SK-N-SH treated with all-trans-retinoic acid at 6 μM for 48 hours (cell line): ENCODE results near the gene EDEM3.

Source experiments
- ATAC-seq: fragments of 200-7000 bp; cut with Tn5 transposase; 3 replicates; pipeline ENCODE4 v1.9.1; 2020; ENCODE audit warnings: mild to moderate bottlenecking, moderate library complexity
- ARNTL ChIP-seq: fragments of 450-650 bp; formaldehyde crosslinking; IDR thresholded peaks from 2 replicates; pipeline ENCODE4 v1.5.0; 2020; ENCODE audit warnings: low read depth, mild to moderate bottlenecking, moderate library complexity, borderline replicate concordance
- BACH2 ChIP-seq: fragments of 250-450 bp; sonication (Bioruptor Pico); IDR thresholded peaks from 2 replicates; pipeline ENCODE4 v1.9.0; 2021; ENCODE audit warnings: mild to moderate bottlenecking, borderline replicate concordance
- CREB5 ChIP-seq: fragments of 250-450 bp; sonication (Bioruptor Pico); IDR thresholded peaks from 2 replicates; pipeline ENCODE4 v1.5.1; 2020; ENCODE audit warnings: low read depth, mild to moderate bottlenecking, moderate library complexity
- CSDC2 ChIP-seq: fragments of 250-450 bp; sonication (Bioruptor Pico); IDR thresholded peaks from 2 replicates; pipeline ENCODE4 v1.5.0; 2020; ENCODE audit warnings: mild to moderate bottlenecking, moderate library complexity
- CSRNP3 ChIP-seq: fragments of 250-450 bp; sonication (Bioruptor Pico); IDR thresholded peaks from 2 replicates; pipeline ENCODE4 v1.5.1; 2021; ENCODE audit warnings: mild to moderate bottlenecking, moderate library complexity
- ESRRG ChIP-seq: fragments of 250-450 bp; sonication (Bioruptor Pico); IDR thresholded peaks from 2 replicates; pipeline ENCODE4 v1.6.1; 2021; ENCODE audit warnings: mild to moderate bottlenecking
- GLIS3 ChIP-seq: fragments of 250-450 bp; sonication (Bioruptor Pico); IDR thresholded peaks from 2 replicates; pipeline ENCODE4 v1.5.0; 2020; ENCODE audit warnings: mild to moderate bottlenecking, moderate library complexity
- ISL1 ChIP-seq: fragments of 250-450 bp; sonication (Bioruptor Pico); IDR thresholded peaks from 2 replicates; pipeline ENCODE4 v2.1.2; 2022; ENCODE audit warnings: mild to moderate bottlenecking, moderate library complexity
- OSR1 ChIP-seq: fragments of 250-450 bp; sonication (Bioruptor Pico); IDR thresholded peaks from 2 replicates; pipeline ENCODE4 v1.8.0; 2022; ENCODE audit warnings: moderate library complexity, mild to moderate bottlenecking, inconsistent platforms
- PATZ1 ChIP-seq: fragments of 250-450 bp; sonication (Bioruptor Pico); IDR thresholded peaks from 2 replicates; pipeline ENCODE4 v1.8.0; 2020; ENCODE audit warnings: mild to moderate bottlenecking, moderate library complexity, borderline replicate concordance
- POU6F1 ChIP-seq: fragments of 250-450 bp; sonication (Bioruptor Pico); IDR thresholded peaks from 2 replicates; pipeline ENCODE4 v1.8.0; 2021; ENCODE audit warnings: low read depth, mild to moderate bottlenecking, moderate library complexity, borderline replicate concordance
- RARB ChIP-seq: fragments of 250-450 bp; sonication (Bioruptor Pico); IDR thresholded peaks from 2 replicates; pipeline ENCODE4 v1.8.0; 2021; ENCODE audit warnings: mild to moderate bottlenecking, moderate library complexity
- SNAI2 ChIP-seq: fragments of 250-450 bp; sonication (Bioruptor Pico); IDR thresholded peaks from 2 replicates; pipeline ENCODE4 v1.5.0; 2020; ENCODE audit warnings: mild to moderate bottlenecking, moderate library complexity
- TCF4 ChIP-seq: fragments of 250-450 bp; sonication (Bioruptor Pico); IDR thresholded peaks from 2 replicates; pipeline ENCODE4 v1.8.0; 2021; ENCODE audit warnings: mild to moderate bottlenecking, moderate library complexity, borderline replicate concordance
- TOX ChIP-seq: fragments of 250-450 bp; sonication (Bioruptor Pico); IDR thresholded peaks from 2 replicates; pipeline ENCODE4 v1.8.0; 2021; ENCODE audit warnings: mild to moderate bottlenecking, moderate library complexity, borderline replicate concordance
- TSHZ2 ChIP-seq: fragments of 250-450 bp; sonication (Bioruptor Pico); IDR thresholded peaks from 2 replicates; pipeline ENCODE4 v1.5.0; 2020; ENCODE audit warnings: mild to moderate bottlenecking, moderate library complexity
- ZC3H10 ChIP-seq: fragments of 250-450 bp; sonication (Bioruptor Pico); IDR thresholded peaks from 2 replicates; pipeline ENCODE4 v1.5.1; 2021; ENCODE audit warnings: mild to moderate bottlenecking, moderate library complexity
- ZFP3 ChIP-seq: fragments of 250-450 bp; sonication (Bioruptor Pico); IDR thresholded peaks from 2 replicates; pipeline ENCODE4 v1.5.0; 2020; ENCODE audit warnings: mild to moderate bottlenecking, moderate library complexity
- ZFP30 ChIP-seq: fragments of 450-650 bp; formaldehyde crosslinking; IDR thresholded peaks from 2 replicates; pipeline ENCODE4 v1.5.0; 2022; ENCODE audit warnings: mild to moderate bottlenecking, moderate library complexity
- ZNF565 ChIP-seq: fragments of 450-650 bp; formaldehyde crosslinking; conservative IDR thresholded peaks from 2 replicates; pipeline ENCODE4 v1.5.0; 2020; ENCODE audit warnings: low read depth, mild to moderate bottlenecking, moderate library complexity
- ZNF70 ChIP-seq: fragments of 450-650 bp; formaldehyde crosslinking; IDR thresholded peaks from 2 replicates; pipeline ENCODE4 v1.5.0; 2020; ENCODE audit warnings: mild to moderate bottlenecking, moderate library complexity
- ZNF8 ChIP-seq: fragments of 450-650 bp; formaldehyde crosslinking; IDR thresholded peaks from 2 replicates; pipeline ENCODE4 v1.5.0; 2020; ENCODE audit warnings: mild to moderate bottlenecking, moderate library complexity

EDEM3 gene

GRCh38 chr1:184739070-184739469, 15.6 kb downstream of the EDEM3 start:
- TF ChIP-seq POU6F1 (CRISPR knock-in tag): no peak
- TF ChIP-seq SNAI2: no peak
- TF ChIP-seq ZFP3 (CRISPR knock-in tag): no peak
- TF ChIP-seq OSR1 (CRISPR knock-in tag): no peak
- no peak for TF ChIP-seq GLIS3 (CRISPR knock-in tag)
- ATAC-seq: no peak

- ATAC-seq: no peak
These were observed 19.7 kb downstream of the EDEM3 start for GRCh38 chr1:184734980-184735379.

GRCh38 chr1:184724843-184725242, 29.8 kb downstream of the EDEM3 start:
- no peak for ATAC-seq
- TF ChIP-seq TOX (CRISPR knock-in tag): no peak
- TF ChIP-seq CSRNP3 (CRISPR knock-in tag): no peak
- TF ChIP-seq ESRRG: no peak
- no peak for TF ChIP-seq ZC3H10 (CRISPR knock-in tag)
- no peak for TF ChIP-seq TSHZ2 (CRISPR knock-in tag)
- no peak for TF ChIP-seq TCF4
- TF ChIP-seq BACH2 (CRISPR knock-in tag): no peak
- no peak for TF ChIP-seq RARB (CRISPR knock-in tag)
- no peak for TF ChIP-seq CREB5
- TF ChIP-seq PATZ1 (CRISPR knock-in tag): no peak
- no peak for TF ChIP-seq OSR1 (CRISPR knock-in tag)
- TF ChIP-seq CSDC2: no peak
- TF ChIP-seq ZFP3 (CRISPR knock-in tag): no peak
- TF ChIP-seq ZNF565 (CRISPR knock-in tag): no peak
- TF ChIP-seq ISL1 (CRISPR knock-in tag): no peak

More at GRCh38 chr1:184734980-184735379, 19.7 kb downstream of the EDEM3 start:
- no peak for TF ChIP-seq OSR1 (CRISPR knock-in tag)
- no peak for TF ChIP-seq ZNF70 (CRISPR knock-in tag)
- TF ChIP-seq BACH2 (CRISPR knock-in tag): no peak
- TF ChIP-seq PATZ1 (CRISPR knock-in tag): no peak
- no peak for TF ChIP-seq CSRNP3 (CRISPR knock-in tag)
- TF ChIP-seq ZNF8 (CRISPR knock-in tag): no peak
- TF ChIP-seq ZC3H10 (CRISPR knock-in tag): no peak
- no peak for TF ChIP-seq SNAI2
- no peak for TF ChIP-seq ZNF565 (CRISPR knock-in tag)
- no peak for TF ChIP-seq ZFP30 (CRISPR knock-in tag)
- TF ChIP-seq ARNTL: no peak
